ENCODE data around the gene HOMER3.
A peak's percentile ranks its signal among the peaks of the same experiment; 100 is the strongest.

The HOMER3 gene

DNA sequence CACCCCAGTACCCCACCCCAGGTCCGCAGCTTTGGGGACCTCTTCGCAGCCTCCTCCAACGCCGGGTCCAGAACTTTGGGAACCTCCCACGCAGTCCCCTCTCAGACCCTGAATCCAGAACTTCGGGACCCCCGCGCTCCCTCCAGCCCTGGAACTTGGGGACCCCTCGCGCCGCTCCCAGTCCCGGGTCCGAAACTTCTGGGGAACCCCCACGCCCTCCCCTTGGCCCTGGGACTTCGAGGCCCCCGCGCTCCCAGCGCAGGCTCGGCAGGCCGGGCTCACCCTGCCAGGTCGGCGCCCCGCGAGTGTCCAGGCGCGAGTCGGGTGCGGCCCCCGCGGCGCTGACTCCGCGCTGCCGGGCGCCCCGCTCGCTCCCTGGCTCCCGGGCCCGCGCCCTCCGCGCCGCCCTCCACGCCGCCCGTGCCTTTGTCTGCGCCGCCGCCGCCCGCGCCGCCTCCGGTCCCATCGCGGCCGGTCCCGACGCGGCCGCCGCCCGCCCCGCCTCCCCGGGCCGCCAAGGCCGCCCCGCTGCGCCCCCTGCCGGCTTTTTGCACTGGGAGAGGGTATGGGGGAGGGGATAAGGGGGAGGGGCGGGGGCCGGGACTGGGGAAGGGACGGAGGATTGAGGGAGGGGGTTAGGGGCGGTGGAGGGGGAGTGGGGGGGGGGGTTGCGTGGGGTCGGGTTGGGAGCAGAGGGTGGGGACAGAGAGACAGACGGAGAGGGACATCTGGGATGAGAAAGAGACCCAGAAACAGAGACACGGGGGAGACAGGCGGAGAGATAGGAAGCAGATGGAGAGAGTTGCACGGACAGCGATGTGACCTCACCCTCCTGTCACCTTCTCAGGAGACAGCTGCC lies at the start of gene HOMER3:
Gene HOMER3, minus strand, starts transcription at position 449 of the 859 bp plus-strand sequence. CDS start 2,235 bp downstream, outside the sequence.
- peak; percentile 77 for DNase-seq

DNA sequence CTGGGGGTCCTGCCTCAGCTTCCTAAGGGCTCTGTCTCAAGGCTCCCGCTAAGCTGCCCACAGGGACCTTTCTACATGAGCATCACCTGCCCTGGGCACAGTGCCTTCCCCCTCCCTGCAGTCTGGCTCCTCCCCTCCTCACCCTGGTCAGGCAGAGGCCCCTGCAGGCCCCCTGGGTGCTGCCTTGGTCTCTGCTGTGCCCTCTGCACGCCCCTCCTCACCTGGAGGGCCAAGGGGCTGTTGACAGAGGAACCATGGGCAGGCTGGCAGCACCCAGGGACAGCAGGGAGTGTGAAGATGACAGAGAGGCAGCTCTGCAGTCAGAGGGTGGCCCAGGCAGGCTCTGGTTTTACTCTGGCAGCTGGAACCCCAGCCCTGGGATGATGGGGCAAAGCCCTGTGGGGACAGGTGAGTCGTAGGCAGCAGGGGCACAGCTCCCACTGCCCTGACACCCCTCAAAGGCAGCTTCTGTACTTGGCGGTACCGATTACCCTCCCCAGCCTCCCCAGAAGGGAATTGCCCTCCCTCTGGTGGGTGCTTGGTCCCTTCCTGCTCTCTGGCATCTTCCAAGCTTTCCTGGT lies 49.2 kb upstream of the HOMER3 start:
- no peak for DNase-seq

DNA sequence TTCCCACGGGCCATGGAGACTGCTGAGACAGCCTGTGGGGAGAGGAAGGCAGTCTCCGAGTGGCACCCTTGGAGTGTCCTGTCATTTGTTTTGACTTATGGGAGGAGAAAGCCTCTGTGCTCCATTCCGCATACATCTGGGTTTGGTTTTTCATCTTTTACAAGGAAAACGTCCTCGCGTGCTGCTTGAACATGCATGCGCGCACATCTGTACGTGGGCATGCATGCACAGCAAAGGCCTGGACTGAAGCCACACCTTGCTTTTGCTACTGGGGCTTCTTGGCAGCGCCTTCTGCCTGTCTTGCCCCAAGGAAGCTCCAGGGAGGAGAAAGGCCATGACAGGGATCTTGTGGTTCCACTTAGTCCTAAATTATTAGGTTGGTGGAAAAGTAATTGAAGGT lies 48.3 kb upstream of the HOMER3 start:
- no peak for DNase-seq

DNA sequence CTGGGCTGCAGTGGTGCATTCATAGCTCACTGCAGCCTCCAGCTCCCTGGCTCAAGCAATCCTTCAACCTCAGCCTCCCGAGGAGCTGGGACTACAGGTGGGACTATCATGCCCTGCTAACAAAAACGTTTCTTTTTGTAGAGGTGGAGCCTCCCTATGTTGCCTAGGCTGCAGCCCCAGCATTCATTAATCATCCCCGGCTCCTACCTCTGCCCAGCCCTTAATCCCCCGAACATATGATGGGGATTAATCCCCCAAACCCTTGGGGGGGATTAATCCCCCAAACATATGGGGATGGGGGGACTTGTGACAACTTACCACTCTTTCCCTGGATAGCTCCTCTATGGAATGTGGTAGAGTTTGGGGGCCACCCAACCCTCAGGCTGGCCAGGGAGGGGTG lies 46.4 kb upstream of the HOMER3 start:
- no peak for DNase-seq

DNA sequence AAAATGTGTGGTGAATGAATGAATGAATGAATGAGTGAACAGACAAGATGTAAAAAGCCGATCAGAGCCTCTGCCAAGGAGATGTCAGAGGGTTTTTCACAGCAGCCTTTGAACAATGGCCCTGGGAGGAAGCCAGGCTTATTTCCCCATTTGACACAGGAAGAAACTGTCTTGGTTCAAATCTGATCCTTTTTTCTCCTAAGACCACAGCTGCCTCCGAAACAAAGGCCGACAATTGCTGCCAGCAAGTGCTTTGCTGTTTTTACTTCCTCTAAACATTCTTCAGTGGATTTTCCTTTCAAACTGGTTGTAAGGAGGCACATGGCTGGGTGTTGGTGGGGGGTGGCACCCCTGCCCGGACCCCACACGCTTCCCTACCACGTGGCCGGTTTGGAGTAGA lies 44.2 kb upstream of the HOMER3 start:
- no peak for DNase-seq

DNA sequence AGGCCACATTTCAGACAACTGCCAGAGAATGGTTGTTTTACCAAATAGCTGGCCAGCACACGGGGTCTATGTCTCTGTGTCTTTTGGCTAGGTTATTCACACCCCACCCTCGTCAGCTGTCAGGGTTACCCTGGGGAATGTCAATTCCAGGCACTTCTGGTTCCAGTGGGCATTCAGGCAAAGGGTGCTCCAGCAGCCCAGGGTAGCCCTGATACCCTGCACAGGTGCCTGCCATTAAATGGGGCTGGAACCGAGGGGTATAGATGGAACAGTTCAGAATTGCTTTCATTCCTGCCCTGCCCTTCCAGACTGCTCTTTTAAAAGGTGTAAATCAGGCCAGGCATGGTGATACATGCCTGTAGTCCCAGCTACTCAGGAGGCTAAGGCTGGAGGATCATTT lies 43.2 kb upstream of the HOMER3 start:
- DNase-seq: no peak

DNA sequence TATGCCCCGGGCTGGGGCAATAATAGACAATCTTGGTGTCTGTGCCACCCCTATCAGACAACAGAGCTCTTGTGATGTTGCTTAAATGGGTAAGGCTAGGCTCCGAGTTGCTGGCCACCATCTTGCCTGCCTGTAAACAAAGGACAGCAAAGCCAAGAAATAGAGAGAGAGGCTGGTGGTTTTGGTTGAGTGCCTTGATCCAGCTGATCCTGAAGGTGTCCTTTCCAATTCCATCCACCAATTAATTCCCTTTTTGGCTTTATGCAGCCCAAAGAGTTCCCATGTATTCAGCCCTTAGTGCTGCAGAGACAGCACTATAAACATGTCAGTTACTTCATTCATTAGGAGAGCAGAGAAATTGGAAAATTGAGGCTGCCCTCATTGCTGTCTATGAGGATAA lies 41.7 kb upstream of the HOMER3 start:
- DNase-seq: no peak

DNA sequence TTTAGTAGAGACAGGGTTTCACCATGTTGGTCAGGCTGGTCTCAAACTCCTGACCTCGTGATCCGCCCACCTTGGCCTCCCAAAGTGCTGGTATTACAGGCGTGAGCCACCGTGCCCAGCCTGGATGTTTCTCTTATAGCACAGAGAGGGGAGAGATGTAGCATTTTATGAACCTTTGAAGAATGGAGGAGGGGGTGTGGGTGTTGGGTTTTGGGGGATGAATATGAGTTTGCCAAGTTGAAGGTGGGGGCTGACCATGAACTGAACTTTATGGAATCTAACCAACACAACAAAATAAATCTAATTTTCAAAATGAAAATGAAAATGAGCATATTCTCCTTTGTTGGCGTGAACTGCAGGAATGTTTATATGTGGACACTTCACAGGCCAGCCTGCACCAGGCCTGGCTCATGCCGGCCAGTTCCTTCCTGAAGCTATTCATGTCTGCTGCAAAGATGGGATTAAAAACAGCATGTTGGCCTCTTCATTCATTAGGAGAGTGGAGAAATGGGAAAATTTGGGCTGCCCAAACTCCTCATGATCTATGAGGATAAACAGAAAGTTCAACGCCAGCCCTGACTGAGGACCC lies 39.5 kb upstream of the HOMER3 start:
- DNase-seq: no peak

DNA sequence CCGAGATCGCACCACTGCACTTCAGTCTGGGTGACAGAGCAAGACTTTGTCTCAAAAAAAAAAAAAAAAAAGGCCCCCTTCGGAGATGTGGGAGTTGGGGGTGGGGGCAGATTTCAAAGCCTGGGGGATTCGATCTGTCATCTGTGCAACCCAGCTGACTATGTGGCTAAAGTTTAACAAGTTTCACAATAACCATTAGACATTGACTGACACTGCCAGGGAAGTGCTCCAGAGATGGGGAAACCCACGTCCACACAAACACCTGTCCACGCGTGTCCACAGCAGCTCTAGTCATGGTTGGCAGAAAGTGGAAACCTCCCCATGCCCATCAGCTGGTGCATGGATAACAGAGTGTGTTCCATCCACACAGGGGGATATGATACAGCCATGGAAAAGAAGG lies 37.6 kb upstream of the HOMER3 start:
- DNase-seq: no peak

DNA sequence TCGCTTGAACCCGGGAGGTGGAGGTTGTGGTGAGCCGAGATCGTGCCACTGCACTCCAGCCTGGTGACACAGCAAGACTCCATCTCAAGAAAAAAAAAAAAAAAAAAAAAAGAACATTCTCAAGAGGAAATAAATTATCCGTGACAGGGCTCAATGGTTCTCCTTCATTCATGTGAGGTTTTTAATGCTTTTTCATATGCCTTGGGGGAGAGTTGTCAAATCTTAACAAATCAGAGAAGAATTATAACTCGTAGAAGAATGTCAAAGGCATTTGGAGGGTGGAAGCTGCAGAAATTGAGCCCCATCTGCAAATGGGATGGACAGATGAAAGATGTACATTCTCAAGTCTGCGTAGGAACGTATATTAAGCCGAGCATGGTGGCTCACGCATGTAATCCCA lies 34.9 kb upstream of the HOMER3 start:
- DNase-seq: no peak

DNA sequence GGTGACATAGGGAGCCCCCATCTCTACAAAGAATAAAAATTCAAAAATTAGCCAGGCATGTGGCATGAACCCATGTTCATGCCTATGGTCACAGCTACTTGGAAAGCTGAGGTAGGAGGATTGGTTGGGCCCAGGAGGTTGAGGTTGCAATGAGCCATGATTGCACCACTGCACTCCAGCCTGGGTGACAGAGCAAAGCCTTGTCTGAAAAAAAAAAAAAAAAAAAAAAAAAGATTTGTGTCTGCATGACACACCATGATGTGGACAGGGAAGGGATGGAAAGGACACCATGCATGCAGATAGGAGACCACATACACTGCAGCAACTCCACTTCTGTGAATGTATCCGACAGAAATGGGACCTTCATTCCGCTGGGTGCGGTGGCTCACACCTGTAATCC lies 34.0 kb upstream of the HOMER3 start:
- DNase-seq: no peak

DNA sequence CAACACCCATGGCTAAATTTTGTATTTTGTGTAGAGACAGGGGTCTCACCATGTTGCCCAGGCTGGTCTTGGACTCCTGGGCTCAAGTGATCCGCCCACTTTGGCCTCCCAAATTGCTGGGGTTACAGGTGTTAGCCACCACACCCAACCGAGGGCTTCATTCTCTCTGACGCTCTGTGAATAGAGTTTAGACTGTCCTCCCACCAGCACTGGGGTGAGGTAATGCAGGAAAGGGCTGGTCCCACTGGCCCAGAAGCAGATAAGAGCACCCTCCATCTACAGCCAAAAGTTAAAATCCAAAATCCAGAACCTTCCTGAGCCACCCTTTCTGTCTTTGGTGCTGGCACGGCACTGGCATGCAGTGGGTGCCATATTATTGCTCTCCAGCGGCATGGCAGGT lies 31.8 kb upstream of the HOMER3 start:
- DNase-seq: no peak

DNA sequence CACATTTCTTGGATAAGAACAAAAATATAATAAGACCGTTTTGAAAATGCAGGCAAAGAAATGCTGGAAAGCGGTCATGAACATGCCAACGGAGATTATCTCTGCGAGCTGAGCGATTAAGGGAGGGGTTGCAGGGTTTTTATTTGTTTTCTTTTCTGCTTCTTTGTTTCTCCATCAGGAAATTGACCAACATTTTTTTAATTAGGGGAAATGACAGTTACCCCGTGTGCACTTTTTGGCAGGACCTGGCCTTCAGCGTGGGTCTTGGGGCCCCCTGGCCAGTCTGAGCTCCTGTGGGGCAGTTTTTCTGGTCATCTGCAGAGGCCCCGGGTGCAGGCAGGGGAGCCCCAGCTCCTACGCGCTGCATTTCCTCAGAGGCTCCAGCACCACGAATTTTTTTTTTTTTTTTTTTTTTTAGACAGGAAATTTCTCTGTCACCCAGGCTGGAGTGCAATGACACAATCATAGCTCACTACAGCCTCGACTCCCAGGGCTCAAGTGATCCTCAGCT lies 31.3 kb upstream of the HOMER3 start:
- no peak for DNase-seq

DNA sequence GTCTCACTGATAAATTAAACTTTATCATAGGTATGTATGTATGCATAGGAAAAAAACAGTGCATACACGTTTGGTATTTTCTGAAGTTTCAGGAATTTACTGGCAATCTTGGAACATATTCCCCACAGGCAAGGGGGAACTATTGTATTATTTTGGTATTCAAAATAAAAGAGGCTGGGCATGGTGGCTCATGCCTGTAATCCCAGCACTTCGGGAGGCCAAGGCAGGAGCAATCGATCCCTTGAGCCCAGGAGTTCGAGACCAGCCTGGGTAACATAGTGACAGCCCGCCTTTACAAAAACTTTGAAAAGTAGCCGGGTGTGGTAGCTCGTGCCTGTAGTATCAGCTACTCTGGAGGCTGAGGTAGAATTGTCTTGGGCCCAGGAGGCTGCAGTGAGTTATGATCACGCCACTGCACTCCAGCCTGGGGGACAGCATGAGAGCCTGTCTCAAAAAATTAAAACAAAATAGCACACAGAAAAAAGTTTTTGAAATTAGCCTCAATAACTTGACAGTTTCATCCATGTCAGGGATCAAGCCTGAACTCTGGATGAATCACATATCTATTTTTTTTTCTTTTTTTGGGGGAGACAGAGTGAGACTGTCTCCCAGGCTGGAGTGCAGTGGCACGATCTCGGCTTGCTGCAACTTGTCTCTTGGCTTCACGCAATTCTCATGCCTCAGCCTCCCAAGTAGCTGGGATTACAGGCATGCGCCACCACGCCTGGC lies 29.1 kb upstream of the HOMER3 start:
- no peak for DNase-seq

DNA sequence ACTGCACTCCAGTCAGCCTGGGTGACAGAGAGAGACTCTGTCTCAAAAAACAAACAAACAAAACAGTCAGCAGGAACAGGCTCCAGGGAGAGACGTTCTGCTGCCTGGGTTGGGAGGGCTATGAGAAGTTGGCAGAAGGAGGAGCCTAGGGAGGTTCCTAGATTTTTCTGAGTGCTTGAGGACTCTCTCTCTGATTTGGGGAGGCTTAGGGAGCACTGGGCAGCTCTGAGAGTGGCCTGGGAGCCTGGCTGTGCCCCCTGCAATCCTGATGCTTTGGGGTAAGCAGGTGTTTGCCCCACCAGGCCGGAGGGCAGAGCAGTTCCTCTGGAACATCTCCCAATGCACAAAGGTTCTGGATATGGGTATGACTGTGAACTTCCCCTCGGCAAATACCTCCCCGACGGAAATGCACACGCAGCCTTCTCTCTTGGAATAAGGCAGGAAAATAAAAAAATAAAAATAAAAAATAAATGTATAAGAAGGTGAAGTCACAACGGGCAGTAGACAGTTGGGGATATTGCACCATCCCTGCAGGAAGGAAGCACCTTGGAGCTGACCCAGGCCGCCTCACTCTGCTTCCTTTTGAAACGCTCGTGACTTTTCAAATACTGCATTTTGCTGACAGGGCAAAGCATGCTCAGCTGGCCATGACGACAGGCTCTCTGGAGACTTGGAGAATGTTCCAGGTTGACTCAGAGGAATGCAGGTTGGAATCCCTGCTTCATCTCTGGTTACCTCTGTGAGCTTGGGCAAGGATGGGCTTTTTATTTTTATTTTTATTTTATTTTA lies 26.5 kb upstream of the HOMER3 start:
- no peak for DNase-seq

DNA sequence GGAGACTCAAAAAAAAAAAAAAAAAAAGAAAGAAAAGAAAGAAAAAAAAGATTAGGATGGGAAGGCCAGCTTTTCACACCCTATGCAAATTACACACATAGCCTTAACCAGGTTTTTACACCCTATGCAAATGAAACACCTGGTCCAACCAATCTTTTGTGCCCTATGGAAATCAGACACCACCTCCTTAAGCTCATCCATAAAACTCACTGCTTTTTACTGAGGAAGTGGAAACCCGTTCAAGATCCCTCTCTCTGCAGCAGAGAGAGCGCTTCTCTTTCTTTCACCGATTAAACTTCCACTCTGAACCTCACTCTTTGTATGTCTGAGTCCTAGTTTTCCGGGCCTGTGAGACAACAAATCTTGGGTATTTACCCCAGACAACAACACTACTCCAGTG lies 25.3 kb upstream of the HOMER3 start:
- DNase-seq: no peak

DNA sequence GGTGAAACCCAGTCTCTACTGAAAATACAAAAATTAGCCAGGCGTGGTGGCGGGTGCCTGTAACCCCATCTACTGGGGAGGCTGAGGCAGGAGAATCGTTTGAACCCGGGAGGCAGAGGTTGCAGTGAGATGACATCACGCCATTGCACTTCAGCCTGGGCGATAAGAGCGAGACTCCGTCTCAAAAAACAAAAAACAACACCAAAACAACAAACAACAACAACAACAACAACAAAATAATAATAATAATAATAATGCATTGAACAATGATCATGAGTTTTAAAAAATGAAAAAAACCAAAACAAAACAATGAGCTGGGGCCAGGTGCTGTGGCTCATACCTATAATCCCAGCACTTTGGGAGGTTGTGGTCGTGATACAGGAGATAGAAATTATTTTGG lies 23.1 kb upstream of the HOMER3 start:
- no peak for DNase-seq

DNA sequence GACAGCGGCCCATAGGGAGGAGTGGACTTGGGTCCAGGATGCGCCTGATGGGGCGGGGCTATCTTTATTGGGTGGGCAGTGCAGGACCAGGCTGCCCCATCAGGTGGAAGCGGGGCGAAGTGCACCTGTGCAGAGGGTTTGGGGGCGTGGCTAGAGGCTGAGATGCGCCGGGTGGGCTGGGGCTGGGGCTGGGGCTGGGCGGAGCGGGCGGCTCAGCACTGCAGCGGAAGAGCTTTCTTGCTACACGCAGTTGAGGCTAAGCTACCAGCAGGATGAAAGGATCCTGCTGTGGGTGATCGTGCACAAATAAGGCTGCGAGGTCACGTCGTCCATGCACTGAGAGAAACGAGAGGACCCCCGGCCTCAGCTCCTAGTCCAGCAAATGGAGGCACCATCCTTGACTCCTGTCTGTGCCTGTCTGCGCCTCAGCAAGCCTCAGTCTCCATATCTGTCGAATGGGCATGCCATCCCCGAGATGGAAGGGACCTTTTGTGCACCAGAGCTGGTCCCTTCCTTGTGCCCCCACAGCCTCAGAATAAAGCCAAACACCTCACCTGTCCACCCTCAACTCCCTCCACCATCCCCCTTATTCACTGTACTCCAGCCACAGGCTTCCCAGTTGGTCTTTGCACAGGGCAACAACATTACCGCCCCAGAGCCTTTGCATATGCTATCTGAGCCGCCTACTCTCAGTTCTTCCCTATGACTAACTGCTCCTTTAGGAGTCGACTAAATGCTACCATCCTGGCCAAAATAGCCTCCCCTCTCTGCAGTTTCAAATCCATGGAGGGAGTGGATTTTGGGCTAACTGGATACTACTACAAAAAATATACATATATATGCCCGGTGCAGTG lies 21.0 kb upstream of the HOMER3 start:
- DNase-seq: no peak

DNA sequence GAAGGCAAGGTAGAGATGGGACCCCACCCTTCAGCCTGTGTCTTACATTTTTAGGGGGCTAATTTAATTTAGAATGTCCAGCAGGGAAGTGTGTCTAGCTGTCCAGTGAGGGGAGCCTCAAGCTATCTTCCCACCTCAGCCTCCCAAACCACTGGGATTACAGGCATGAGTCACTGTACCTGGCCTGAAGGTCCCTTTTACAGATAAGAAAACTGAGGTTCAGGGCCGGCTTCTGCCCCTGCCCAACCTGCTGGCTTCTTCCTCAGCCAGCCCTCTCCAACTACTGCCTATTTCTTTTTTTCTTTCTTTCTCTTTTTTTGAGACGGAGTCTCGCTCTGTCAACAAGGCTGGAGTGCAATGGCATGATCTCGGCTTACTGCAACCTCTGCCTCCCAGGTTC lies 19.4 kb upstream of the HOMER3 start:
- no peak for DNase-seq

DNA sequence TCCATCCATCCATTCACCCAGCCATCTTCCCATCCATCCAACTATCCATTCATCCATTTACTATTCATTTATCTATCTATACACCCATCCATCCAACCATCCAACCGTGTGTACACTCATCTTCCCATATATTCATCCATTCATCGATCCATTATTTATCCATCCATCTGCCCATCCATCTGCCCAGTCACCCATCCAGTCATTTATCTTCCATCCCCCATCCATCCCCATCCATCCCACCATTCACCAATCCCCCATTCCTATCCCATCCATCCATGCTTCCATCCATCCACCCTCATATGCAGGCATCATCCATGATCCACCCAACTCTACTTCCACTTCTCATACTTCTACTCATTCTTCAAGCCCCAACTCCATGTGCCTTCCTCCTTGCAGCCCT lies 14.0 kb upstream of the HOMER3 start:
- DNase-seq: no peak

DNA sequence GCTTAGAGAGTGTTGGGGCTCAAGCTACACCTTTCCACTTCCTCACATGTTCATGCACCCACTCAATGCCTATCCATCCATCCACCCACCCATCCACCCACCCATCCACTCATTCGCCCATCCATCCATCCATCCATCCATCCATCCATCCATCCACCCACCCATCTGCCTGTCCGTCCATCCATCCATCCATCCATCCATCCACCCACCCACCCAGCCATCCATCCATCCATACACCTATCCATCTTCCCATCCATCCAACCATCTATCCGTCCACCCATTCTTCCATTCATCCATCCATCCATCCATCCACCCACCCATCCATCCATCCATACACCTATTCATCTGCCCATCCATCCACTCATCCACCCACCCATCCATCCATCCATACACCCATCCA lies 13.1 kb upstream of the HOMER3 start:
- no peak for DNase-seq
